ENCODE data around the gene SCARF2.

DNA sequence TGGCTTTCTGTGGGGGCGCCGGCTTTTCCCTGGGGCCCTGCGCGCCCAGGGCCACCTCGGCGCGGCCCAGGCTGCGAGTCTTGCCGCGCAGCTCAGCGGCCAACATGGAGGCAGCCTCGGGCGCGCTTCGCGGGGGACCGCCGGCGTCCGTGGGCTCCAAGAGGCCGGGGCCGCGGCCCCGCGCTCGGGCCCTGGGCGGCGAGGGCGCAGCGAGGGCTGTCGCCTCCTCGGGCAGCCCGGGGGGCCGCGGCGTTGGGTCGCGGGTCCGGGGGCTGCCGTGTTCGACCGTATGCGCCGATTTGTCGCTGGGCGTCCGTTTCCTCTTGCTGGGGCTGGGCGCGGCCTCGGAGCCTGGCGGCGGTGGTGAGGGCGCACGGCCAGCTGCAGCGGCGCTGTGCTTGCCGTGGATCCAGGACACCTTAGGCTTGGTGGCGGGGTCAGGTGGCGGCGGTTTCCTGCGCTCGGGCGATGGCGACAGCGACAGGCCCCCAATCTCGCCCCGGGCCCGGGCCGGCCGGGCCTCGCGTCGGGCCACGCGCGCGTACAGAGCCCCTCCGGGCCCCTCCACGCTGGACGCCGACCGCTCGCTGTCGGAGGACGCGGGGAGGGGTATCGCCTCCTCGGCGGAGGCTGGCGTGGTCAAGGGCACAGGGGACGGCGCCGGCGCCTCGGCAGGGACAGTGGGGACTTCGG lies 11.9 kb downstream of the SCARF2 start:
- TF ChIP-seq CTCF (conservative IDR thresholded peaks at IDR 0.05; ENCODE audit: low read depth, low read length): no peak
- TF ChIP-seq EZH2 (IDR thresholded peaks at IDR 0.05; ENCODE audit: low read length, unreplicated experiment): no peak
- no peak for TF ChIP-seq EZH2phosphoT487 (IDR thresholded peaks at IDR 0.05; ENCODE audit: borderline replicate concordance, low read length)

All from PC-3 (cell line).